Tibial artery (tissue), 4 donors: ENCODE results near the gene ASIC4.

Experiments
- DNase-seq, 2 donors: peaks; one replicate each; pipeline ENCODE4 v3.0.0-alpha.2; 2019
- H3K27ac ChIP-seq, 2 donors: fragments of 200-600 bp; sonication (generic) in 1 of 2; 1 replicate in 1 of 2; 2 replicates in 1 of 2; pipeline ENCODE4 v1.5.1; 2018 to 2019; ENCODE audit warnings: mild to moderate bottlenecking in 1 of 2
- H3K27me3 ChIP-seq, 2 donors: fragments of 200-600 bp; sonication (generic) in 1 of 2; one replicate each; pipeline versions ENCODE4 v1.5.1 to v1.6.0; 2016 to 2019
- H3K36me3 ChIP-seq, 3 donors: fragments of 200-600 bp; sonication (generic) in 2 of 3; one replicate each; pipeline ENCODE4 v1.5.1; 2016 to 2019; ENCODE audit warnings: mild to moderate bottlenecking in 2 of 3
- H3K4me1 ChIP-seq, 4 donors: fragments of 200-600 bp; sonication (generic) in 2 of 4; 1 replicate in 3 of 4; 2 replicates in 1 of 4; pipeline ENCODE4 v1.5.1; 2016 to 2019
- H3K4me3 ChIP-seq, 2 donors: fragments of 200-600 bp; sonication (generic) in 1 of 2; 1 replicate in 1 of 2; 2 replicates in 1 of 2; pipeline ENCODE4 v1.5.1; 2018 to 2019; ENCODE audit warnings: mild to moderate bottlenecking in 2 of 2
- H3K9me3 ChIP-seq, 3 donors: fragments of 200-600 bp; sonication (generic) in 1 of 3; one replicate each; pipeline ENCODE4 v1.5.1; 2016 to 2019
- CTCF ChIP-seq, 2 experiments: fragments of 200-600 bp in 1 of 2; fragments of 450-650 bp in 1 of 2; IDR thresholded peaks; one replicate each; pipeline ENCODE4 v1.5.1; 2017 to 2019; ENCODE audit warnings: antibody characterized with exemption in 2 of 2, mild to moderate bottlenecking in 1 of 2, moderate library complexity in 1 of 2
- intact Hi-C: fragments of 100-400 bp; cut with DNase I; formaldehyde crosslinking; loops from one replicate; pipeline ENCODE4 v1.15.0; 2023; ENCODE audit warnings: low total_unique reads

Gene ASIC4

DNA sequence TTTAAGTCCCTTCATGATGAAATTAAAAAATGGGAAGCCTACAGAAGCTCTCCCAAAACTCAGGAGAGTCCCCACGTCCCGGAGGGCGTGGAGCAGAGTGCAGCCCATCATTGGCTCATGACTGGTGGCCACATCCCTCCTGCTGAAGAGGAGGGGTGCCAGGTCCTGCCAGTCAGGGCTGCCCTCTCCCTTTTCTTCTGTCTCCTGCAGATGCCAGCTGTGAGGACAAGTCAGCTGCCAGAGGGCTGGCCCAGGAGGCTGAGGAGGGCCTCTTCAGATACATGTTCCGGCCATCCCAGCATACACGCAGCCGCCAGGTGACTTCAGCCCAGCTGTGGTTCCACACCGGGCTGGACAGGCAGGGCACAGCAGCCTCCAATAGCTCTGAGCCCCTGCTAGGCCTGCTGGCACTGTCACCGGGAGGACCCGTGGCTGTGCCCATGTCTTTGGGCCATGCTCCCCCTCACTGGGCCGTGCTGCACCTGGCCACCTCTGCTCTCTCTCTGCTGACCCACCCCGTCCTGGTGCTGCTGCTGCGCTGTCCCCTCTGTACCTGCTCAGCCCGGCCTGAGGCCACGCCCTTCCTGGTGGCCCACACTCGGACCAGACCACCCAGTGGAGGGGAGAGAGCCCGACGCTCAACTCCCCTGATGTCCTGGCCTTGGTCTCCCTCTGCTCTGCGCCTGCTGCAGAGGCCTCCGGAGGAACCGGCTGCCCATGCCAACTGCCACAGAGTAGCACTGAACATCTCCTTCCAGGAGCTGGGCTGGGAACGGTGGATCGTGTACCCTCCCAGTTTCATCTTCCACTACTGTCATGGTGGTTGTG, 60.4 kb downstream of the ASIC4 start:
- Histone ChIP-seq H3K9me3 (no peaks in the 10 kb centered on the region), H3K4me1 (peaks cover 0 to 15% (median 7%) of the 10 kb centered on the region in 4 donors), H3K27me3 (peaks cover 0 to 22% of the 10 kb centered on the region in 2 donors), H3K27ac (no peak overlapping the region), H3K4me3 (no peak overlapping the region), H3K36me3 (no peaks in the 10 kb centered on the region)
- intact Hi-C loops: no loop called here
- no peak for TF ChIP-seq CTCF (IDR thresholded peaks at IDR 0.05)
- no peak for DNase-seq

- Histone ChIP-seq H3K4me3 (no peak overlapping the region), H3K9me3 (no peaks in the 10 kb centered on the region), H3K27ac (no peak overlapping the region), H3K4me1 (peaks cover 0 to 9% (median 2%) of the 10 kb centered on the region in 4 donors), H3K36me3 (no peaks in the 10 kb centered on the region), H3K27me3 (peaks cover 0 to 22% of the 10 kb centered on the region in 2 donors)
- no peak for DNase-seq
- TF ChIP-seq CTCF (IDR thresholded peaks at IDR 0.05): no peak
- intact Hi-C loops: no loop called here
These were observed 61.6 kb downstream of the ASIC4 start for GRCh38 chr2:219575566-219576504.

DNA sequence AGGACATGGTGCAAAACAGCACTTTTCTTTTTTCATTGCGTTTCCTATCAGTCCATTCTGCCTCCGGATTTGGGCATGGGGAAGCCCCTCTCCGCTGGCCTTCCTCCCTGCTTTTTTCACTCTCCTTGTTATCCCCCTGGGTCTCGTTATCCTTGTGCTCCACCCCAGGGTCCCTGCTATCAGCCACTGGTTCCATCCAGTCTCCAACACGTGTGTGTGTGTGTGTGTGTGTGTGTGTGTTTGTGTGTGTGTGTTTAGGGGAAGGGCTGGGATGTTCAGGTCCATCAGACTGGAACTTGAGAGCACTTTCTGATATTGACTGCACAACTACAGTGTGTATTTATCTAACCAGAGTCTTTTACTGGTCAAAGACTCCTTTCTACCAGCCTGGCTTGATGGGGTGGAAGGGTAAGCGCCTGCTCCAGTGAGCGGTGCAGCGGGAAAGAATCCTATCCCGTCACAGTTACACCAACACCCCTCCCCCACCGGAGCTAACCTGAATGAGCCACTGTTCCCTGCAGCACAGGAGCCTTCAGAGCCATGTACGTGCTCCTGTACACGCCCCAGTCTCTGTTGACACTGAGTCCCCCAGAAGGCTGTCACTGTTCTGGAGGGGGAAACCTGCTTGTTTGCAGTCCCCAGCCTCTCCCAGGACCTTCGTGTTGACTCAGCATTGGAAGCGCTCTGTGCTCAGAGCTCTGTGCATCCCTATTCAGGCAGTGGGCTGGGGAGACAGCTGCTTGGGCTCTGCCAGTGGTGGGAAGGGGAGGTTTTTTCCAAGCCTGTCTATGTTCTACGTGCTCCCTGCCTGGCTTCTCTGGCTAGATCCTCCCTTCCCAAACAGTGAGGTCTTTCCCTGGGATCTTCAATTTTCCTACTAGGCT, 62.5 kb downstream of the ASIC4 start:
- intact Hi-C loops: no loop called here
- Histone ChIP-seq H3K27ac (no peak overlapping the region), H3K9me3 (no peaks in the 10 kb centered on the region), H3K36me3 (no peaks in the 10 kb centered on the region), H3K4me1 (peaks cover 0 to 4% (median under 1%) of the 10 kb centered on the region in 4 donors), H3K4me3 (no peak overlapping the region), H3K27me3 (peaks cover 0 to 22% of the 10 kb centered on the region in 2 donors)
- TF ChIP-seq CTCF (IDR thresholded peaks at IDR 0.05): no peak
- no peak for DNase-seq

GRCh38 chr2:219578811-219579613, 64.7 kb downstream of the ASIC4 start:
- DNase-seq: no peak
- H3K9me3 ChIP-seq: no peaks in the 10 kb centered on the region
- intact Hi-C loops: no loop called here
- no peaks in the 10 kb centered on the region for H3K4me1 ChIP-seq
- TF ChIP-seq CTCF (IDR thresholded peaks at IDR 0.05): no peak
- no peak overlapping the region for H3K4me3 ChIP-seq
- peaks cover 0 to 22% of the 10 kb centered on the region in 2 donors for H3K27me3 ChIP-seq
- H3K27ac ChIP-seq: no peak overlapping the region
- no peaks in the 10 kb centered on the region for H3K36me3 ChIP-seq
